Esophagus muscularis mucosa (tissue), 4 donors: ENCODE results near the gene ZNF438. TPM values are rescaled to one million over a fixed set of nuclear protein-coding genes. Genes with fewer than 3 reads are reported as not detected.

Experiments
- DNase-seq: peaks from one replicate; pipeline ENCODE4 v3.0.0-alpha.2; 2017; ENCODE audit errors: extremely low spot score
- H3K27ac ChIP-seq, 4 donors: fragments of 200-600 bp; sonication (generic); replicated peaks in 1 of 4; 1 replicate in 3 of 4; 2 replicates in 1 of 4; pipeline ENCODE4 v1.5.1; 2016 to 2019; ENCODE audit warnings: mild to moderate bottlenecking in 1 of 4
- H3K27me3 ChIP-seq, 4 donors: fragments of 200-600 bp; sonication (generic); one replicate each; pipeline versions ENCODE4 v1.5.1 to v1.6.0; 2016 to 2019
- H3K36me3 ChIP-seq, 4 donors: fragments of 200-600 bp; sonication (generic); one replicate each; pipeline ENCODE4 v1.5.1; 2016 to 2019
- H3K4me1 ChIP-seq, 4 donors: fragments of 200-600 bp; sonication (generic); one replicate each; pipeline ENCODE4 v1.5.1; 2016 to 2019
- H3K4me3 ChIP-seq, 4 donors: fragments of 200-600 bp; sonication (generic); 1 replicate in 2 of 4; 2 replicates in 2 of 4; pipeline ENCODE4 v1.5.1; 2016 to 2019; ENCODE audit warnings: mild to moderate bottlenecking in 4 of 4, moderate library complexity in 1 of 4
- H3K9me3 ChIP-seq, 4 donors: fragments of 200-600 bp; sonication (generic); 1 replicate in 3 of 4; 2 replicates in 1 of 4; pipeline ENCODE4 v1.5.1; 2016 to 2019
- CTCF ChIP-seq, 3 experiments: fragments of 200-600 bp in 2 of 3; fragments of 450-650 bp in 1 of 3; sonication (generic) in 2 of 3; IDR thresholded peaks; one replicate each; pipeline ENCODE4 v1.5.1; 2017 to 2019; ENCODE audit warnings: antibody characterized with exemption in 3 of 3, mild to moderate bottlenecking in 2 of 3, moderate library complexity in 1 of 3
- EP300 ChIP-seq: sonication (generic); formaldehyde crosslinking; IDR thresholded peaks from one replicate; pipeline ENCODE4 v1.6.1; 2017; ENCODE audit warnings: antibody characterized with exemption
- POLR2A ChIP-seq: fragments of 450-650 bp; IDR thresholded peaks from one replicate; pipeline ENCODE4 v1.6.1; 2017; ENCODE audit warnings: antibody characterized with exemption, moderate library complexity, mild to moderate bottlenecking, low read depth
- POLR2AphosphoS5 ChIP-seq, 2 donors: sonication (generic); formaldehyde crosslinking; IDR thresholded peaks; one replicate each; pipeline ENCODE4 v1.6.1; 2017; ENCODE audit warnings: antibody characterized with exemption in 2 of 2
- WGBS: methylation state at CpG from one replicate; pipeline ENCODE4 v1.1.5; 2018; 5-methylcytosine and 5-hydroxymethylcytosine counted together
- intact Hi-C: fragments of 100-400 bp; cut with DNase I; formaldehyde crosslinking; loops from one replicate; pipeline ENCODE4 v1.15.1; 2023
- total RNA-seq, 4 donors: library from RNA; depleted of rRNA; stranded (reverse); fragments of >200 nt; gene quantifications; one replicate each; pipeline versions ENCODE4 v1.1.0 to v1.2.1, GENCODE V29; 2016

Gene ZNF438
- total RNA-seq, 4 donors from 2014 or later = 11.0 to 11.6 (median 11.3) TPM

GRCh38 chr10:30839652-30840051 is 192.0 kb downstream of the ZNF438 start:
- H3K36me3 ChIP-seq = peaks cover 0 to 2% (median 0%) of the 10 kb centered on the region in 4 donors
- no peaks in the 10 kb centered on the region for H3K9me3 ChIP-seq
- no peak overlapping the region for H3K4me3 ChIP-seq
- no peak for TF ChIP-seq CTCF (IDR thresholded peaks at IDR 0.05)
- no peak for TF ChIP-seq EP300
- TF ChIP-seq POLR2AphosphoS5 (IDR thresholded peaks at IDR 0.05) = no peak
- no peak for TF ChIP-seq POLR2A
- no peak for DNase-seq
- no peaks in the 10 kb centered on the region for H3K27me3 ChIP-seq
- peaks cover 6 to 21% (median 12%) of the 10 kb centered on the region in 4 donors for H3K4me1 ChIP-seq
- intact Hi-C loops = no loop called here
- WGBS = 64% methylated on average over 2 of the region's 2 CpGs
- no peak overlapping the region for H3K27ac ChIP-seq

DNA sequence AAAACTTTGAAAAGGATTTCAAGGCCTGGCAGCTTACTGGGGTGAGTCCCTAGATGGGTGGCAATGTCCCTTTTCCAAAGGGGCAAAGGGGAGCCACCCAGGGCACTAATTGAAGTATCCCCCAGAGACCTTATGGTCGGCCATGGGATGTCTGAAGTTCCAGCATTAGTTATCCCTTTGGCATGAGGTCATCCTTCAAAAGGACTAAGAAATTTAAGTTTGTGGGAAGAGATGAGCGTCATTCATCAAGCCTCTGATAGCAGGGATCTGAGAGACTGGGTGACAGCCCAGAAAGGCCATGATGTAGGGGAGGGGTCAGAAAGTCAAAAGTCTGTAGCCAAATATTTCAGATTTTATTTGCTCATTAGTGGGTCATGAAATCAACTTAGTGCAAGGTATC is 195.3 kb downstream of the ZNF438 start:
- Histone ChIP-seq H3K4me3 (no peak overlapping the region), H3K4me1 (peaks cover 0 to 11% (median 8%) of the 10 kb centered on the region in 4 donors), H3K27ac (no peak overlapping the region), H3K9me3 (no peaks in the 10 kb centered on the region), H3K27me3 (no peaks in the 10 kb centered on the region), H3K36me3 (no peaks in the 10 kb centered on the region)
- WGBS = 92% methylated on average over 2 of the region's 2 CpGs
- intact Hi-C loops = no loop called here
- no peak for TF ChIP-seq POLR2A
- TF ChIP-seq POLR2AphosphoS5 (IDR thresholded peaks at IDR 0.05) = no peak
- TF ChIP-seq CTCF (IDR thresholded peaks at IDR 0.05) = no peak
- no peak for TF ChIP-seq EP300
- no peak for DNase-seq

DNA sequence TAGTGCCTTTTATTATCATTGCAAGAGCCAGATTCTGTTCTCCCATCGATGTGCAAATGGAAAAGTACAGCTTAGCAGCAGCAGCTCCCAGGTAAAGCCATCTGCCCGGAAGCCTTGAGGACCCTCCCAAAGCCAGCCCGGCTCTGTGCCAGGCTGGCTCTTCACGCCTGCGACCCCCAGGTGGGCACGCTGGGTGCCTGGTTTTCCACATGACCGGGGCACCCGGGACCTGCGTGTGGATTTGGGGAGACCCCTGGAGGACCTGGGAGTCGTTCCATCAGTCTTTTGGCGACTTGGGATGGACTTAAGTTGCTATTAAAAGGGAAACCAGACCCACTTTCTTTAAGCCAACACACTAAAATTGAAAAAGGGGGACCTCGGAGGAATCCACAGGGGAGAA is 196.5 kb downstream of the ZNF438 start:
- intact Hi-C loops = no loop called here
- Histone ChIP-seq H3K36me3 (no peaks in the 10 kb centered on the region), H3K4me3 (no peak overlapping the region), H3K9me3 (no peaks in the 10 kb centered on the region), H3K4me1 (no peaks in the 10 kb centered on the region), H3K27ac (no peak overlapping the region), H3K27me3 (no peaks in the 10 kb centered on the region)
- DNase-seq = no peak
- WGBS = 96% methylated on average over 12 of the region's 12 CpGs
- TF ChIP-seq POLR2AphosphoS5 (IDR thresholded peaks at IDR 0.05) (no peak), EP300 (no peak), POLR2A (no peak), CTCF (IDR thresholded peaks at IDR 0.05) (no peak)

DNA sequence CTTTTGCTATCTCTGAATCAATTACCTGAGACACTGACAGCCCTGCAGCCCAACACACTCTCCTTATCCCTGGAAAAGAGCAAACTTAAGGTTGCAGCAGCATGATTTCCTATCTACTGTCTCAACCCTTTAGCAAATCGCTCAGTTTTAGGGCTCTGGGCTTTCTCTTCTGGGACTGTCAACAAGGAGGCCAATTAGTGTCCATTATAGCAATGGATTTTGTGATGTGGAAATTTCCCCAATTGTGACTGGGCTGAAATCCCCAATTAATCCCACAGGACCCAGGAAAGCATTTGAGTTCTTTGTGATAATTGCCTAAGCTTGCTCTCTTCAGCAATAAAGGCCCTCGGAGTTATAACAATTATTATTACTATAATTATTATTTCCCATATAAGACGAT is 197.0 kb downstream of the ZNF438 start:
- TF ChIP-seq POLR2A (no peak), POLR2AphosphoS5 (IDR thresholded peaks at IDR 0.05) (no peak), CTCF (IDR thresholded peaks at IDR 0.05) (no peak), EP300 (no peak)
- H3K4me3 ChIP-seq = no peak overlapping the region
- no peaks in the 10 kb centered on the region for H3K9me3 ChIP-seq
- no peaks in the 10 kb centered on the region for H3K4me1 ChIP-seq
- WGBS = 89% methylated on average over 3 of the region's 3 CpGs
- intact Hi-C loops = no loop called here
- H3K27ac ChIP-seq = no peak overlapping the region
- H3K27me3 ChIP-seq = no peaks in the 10 kb centered on the region
- DNase-seq = no peak
- H3K36me3 ChIP-seq = no peaks in the 10 kb centered on the region

DNA sequence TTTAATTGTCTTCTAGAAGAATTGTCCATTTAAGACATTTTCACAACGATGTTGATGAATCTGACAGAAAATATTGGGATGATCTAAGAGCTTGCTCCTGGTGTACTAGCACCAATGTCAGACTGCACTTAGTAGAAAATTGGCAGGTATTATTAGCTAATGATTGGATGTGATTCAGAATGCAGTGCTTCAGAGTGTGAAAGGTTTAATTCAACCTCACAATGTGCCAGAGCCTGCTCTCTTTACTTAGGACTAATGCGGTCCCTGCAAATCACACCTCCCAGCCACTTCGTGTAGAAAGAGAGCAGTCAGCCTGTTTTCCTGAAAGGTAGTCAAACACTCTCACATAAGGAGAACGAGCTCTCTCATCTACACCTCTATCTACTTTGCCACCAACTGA is 197.5 kb downstream of the ZNF438 start:
- 83% methylated on average over 4 of the region's 4 CpGs for WGBS
- Histone ChIP-seq H3K4me3 (no peak overlapping the region), H3K4me1 (no peaks in the 10 kb centered on the region), H3K36me3 (no peaks in the 10 kb centered on the region), H3K9me3 (no peaks in the 10 kb centered on the region), H3K27ac (no peak overlapping the region), H3K27me3 (no peaks in the 10 kb centered on the region)
- intact Hi-C loops = no loop called here
- TF ChIP-seq CTCF (IDR thresholded peaks at IDR 0.05) (no peak), POLR2AphosphoS5 (IDR thresholded peaks at IDR 0.05) (no peak), EP300 (no peak), POLR2A (no peak)
- DNase-seq = no peak
